Left renal pelvis (tissue), 4 donors: ENCODE data around the gene DPM2. TPM values are rescaled to one million over a fixed set of nuclear protein-coding genes. Genes with fewer than 3 reads are reported as not detected.
A peak's percentile ranks its signal among the peaks of the same experiment; 100 is the strongest.

Experiments
- DNase-seq, 4 donors: peaks; one replicate each; pipeline ENCODE4 v3.0.0-alpha.2; 2013; ENCODE audit warnings: low read depth in 4 of 4, low spot score in 3 of 4
- polyA plus RNA-seq, 4 donors: library from polyadenylated mRNA; unstranded; fragments of 120-200 nt; gene quantifications; one replicate each; pipeline ENCODE4 v1.2.1, GENCODE V29; 2013; ENCODE audit not compliant: insufficient read length in 4 of 4

DPM2 gene
- polyA plus RNA-seq, 4 donors: 33.5 to 38.7 (median 36.4) TPM

- no peak for DNase-seq
Observed at GRCh38 chr9:127903557-127904475, 33.8 kb downstream of the DPM2 start.

- DNase-seq: no peak
Observed at GRCh38 chr9:127899128-127899943, 38.3 kb downstream of the DPM2 start, which contains the start of gene ST6GALNAC6. ST6GALNAC6 (minus strand) TSS chr9:127899603; CDS start chr9:127897981, 1,622 bp downstream.

GRCh38 chr9:127898433-127899127 is 39.1 kb downstream of the DPM2 start:
- no peak for DNase-seq

- DNase-seq: peak in 1 of 4 donors; percentile 79
Observed at GRCh38 chr9:127897193-127897692, 40.4 kb downstream of the DPM2 start.

- DNase-seq: no peak
Observed at GRCh38 chr9:127896395-127897192, 41.1 kb downstream of the DPM2 start.

- DNase-seq: no peak
Observed at GRCh38 chr9:127895811-127896210, 41.8 kb downstream of the DPM2 start.

- DNase-seq: no peak
Observed at GRCh38 chr9:127893392-127893791, 44.3 kb downstream of the DPM2 start.

- DNase-seq: no peak
Observed at GRCh38 chr9:127892831-127893230, 44.8 kb downstream of the DPM2 start.

- no peak for DNase-seq
Observed at GRCh38 chr9:127890053-127890452, 47.6 kb downstream of the DPM2 start.

GRCh38 chr9:127887792-127888191 is 49.9 kb downstream of the DPM2 start:
- DNase-seq: no peak

- no peak for DNase-seq
Observed at GRCh38 chr9:127886401-127886972, 51.2 kb downstream of the DPM2 start.

- no peak for DNase-seq
Observed at GRCh38 chr9:127885508-127886281, 52.0 kb downstream of the DPM2 start.

Other genes with a start within 250 kb of the DPM2 start
- 1 to 10 TPM; 1.4 to 8.0 (median 3.9) TPM for gene CFAP157, start 230.9 kb downstream of the DPM2 start, polyA plus RNA-seq
- 10 to 100 TPM in 1 of 4 donors, 1 to 10 TPM in 3; 5.4 to 14.6 (median 7.9) TPM for gene PTRH1, start 222.2 kb downstream of the DPM2 start, polyA plus RNA-seq
- gene TTC16, start 221.8 kb downstream of the DPM2 start, polyA plus RNA-seq: under 1 TPM; 0.08 to 0.38 (median 0.24) TPM
- 10 to 100 TPM; 11.7 to 20.0 (median 13.6) TPM for gene TOR2A, start 202.6 kb downstream of the DPM2 start, polyA plus RNA-seq
- gene SH2D3C, start 159.2 kb downstream of the DPM2 start, polyA plus RNA-seq: 10 to 100 TPM; 10.3 to 17.8 (median 14.1) TPM
- 10 to 100 TPM; 62.7 to 74.9 (median 68.7) TPM for gene CDK9, start 151.8 kb downstream of the DPM2 start, polyA plus RNA-seq
- gene FPGS, start 135.0 kb downstream of the DPM2 start, polyA plus RNA-seq: 10 to 100 TPM; 36.3 to 50.7 (median 40.0) TPM
- 10 to 100 TPM; 76.1 to 91.7 (median 83.2) TPM for gene ENG, start 83.2 kb downstream of the DPM2 start, polyA plus RNA-seq
- gene AK1, start 60.2 kb downstream of the DPM2 start, polyA plus RNA-seq: 10 to 100 TPM; 35.9 to 45.3 (median 43.0) TPM
- 10 to 100 TPM; 38.6 to 46.5 (median 43.3) TPM for gene ST6GALNAC6, start 38.3 kb downstream of the DPM2 start, polyA plus RNA-seq
- gene ST6GALNAC4, start 20.8 kb downstream of the DPM2 start, polyA plus RNA-seq: 10 to 100 TPM; 10.4 to 17.5 (median 12.5) TPM
- gene PIP5KL1, start 7.1 kb downstream of the DPM2 start, polyA plus RNA-seq: 1 to 10 TPM in 3 of 4 donors, under 1 TPM in 1; 0.85 to 2.2 (median 1.9) TPM
- gene EEIG1, start 43.1 kb upstream of the DPM2 start, polyA plus RNA-seq: 10 to 100 TPM; 32.3 to 45.6 (median 36.8) TPM
- 10 to 100 TPM in 2 of 4 donors, 1 to 10 TPM in 2; 7.6 to 14.0 (median 11.0) TPM for gene NAIF1, start 129.5 kb upstream of the DPM2 start, polyA plus RNA-seq
- gene SLC25A25, start 130.4 kb upstream of the DPM2 start, polyA plus RNA-seq: 10 to 100 TPM; 12.5 to 17.2 (median 13.1) TPM
- 10 to 100 TPM; 27.0 to 68.2 (median 42.8) TPM for gene PTGES2, start 189.9 kb upstream of the DPM2 start, polyA plus RNA-seq
- gene LCN2, start 211.6 kb upstream of the DPM2 start, polyA plus RNA-seq: 1 to 10 TPM in 2 of 4 donors, under 1 TPM in 1, not detected in 1; 0.80 to 4.6 (median 1.3) TPM
- gene BBLN, start 222.4 kb upstream of the DPM2 start, polyA plus RNA-seq: 10 to 100 TPM; 33.1 to 65.4 (median 38.4) TPM